CD14-positive monocyte (primary cell): ENCODE measurements around the gene GTPBP6. TPM values are rescaled to one million over a fixed set of nuclear protein-coding genes. Genes with fewer than 3 reads are reported as not detected.

Experiments used
- DNase-seq, 3 donors: peaks; one replicate each; pipeline ENCODE4 v3.0.0-alpha.2; 2011 to 2022
- H2AFZ ChIP-seq: 2 replicates; pipeline ENCODE4 v1.6.0; 2012; ENCODE audit warnings: mild to moderate bottlenecking, low read depth, low read length, inconsistent platforms; ENCODE audit not compliant: insufficient read depth, poor library complexity, severe bottlenecking
- H3K27ac ChIP-seq, 2 donors: 1 replicate in 1 of 2; 2 replicates in 1 of 2; pipeline ENCODE4 v1.5.1; 2012 to 2013; ENCODE audit warnings: low read length in 2 of 2, control low read depth in 1 of 2, inconsistent platforms in 1 of 2, low read depth in 1 of 2, mild to moderate bottlenecking in 1 of 2
- H3K27me3 ChIP-seq, 2 donors: one replicate each; pipeline versions ENCODE4 v1.6.0 to v1.6.1; 2011 to 2013; ENCODE audit warnings: low read length in 2 of 2; ENCODE audit not compliant: control insufficient read depth in 2 of 2, insufficient read depth in 2 of 2
- H3K36me3 ChIP-seq, 2 donors: replicated peaks in 1 of 2; 1 replicate in 1 of 2; 2 replicates in 1 of 2; pipeline versions ENCODE4 v1.5.1 to v1.6.1; 2012 to 2013; ENCODE audit warnings: low read length in 2 of 2, control low read depth in 1 of 2, inconsistent platforms in 1 of 2, mild to moderate bottlenecking in 1 of 2; ENCODE audit not compliant: insufficient read depth in 2 of 2, control insufficient read depth in 1 of 2
- H3K4me1 ChIP-seq, 2 donors: 1 replicate in 1 of 2; 2 replicates in 1 of 2; pipeline versions ENCODE4 v1.5.1 to v1.6.1; 2012 to 2013; ENCODE audit warnings: low read length in 2 of 2, control low read depth in 1 of 2, inconsistent platforms in 1 of 2, mild to moderate bottlenecking in 1 of 2, moderate library complexity in 1 of 2; ENCODE audit not compliant: insufficient read depth in 2 of 2, control insufficient read depth in 1 of 2
- H3K4me2 ChIP-seq: replicated peaks from 2 replicates; pipeline ENCODE3; 2012; ENCODE audit warnings: low read length, moderate library complexity, mild to moderate bottlenecking; ENCODE audit not compliant: poor library complexity, severe bottlenecking; ENCODE audit errors: extremely low read depth
- H3K4me3 ChIP-seq, 3 experiments: fragments of 200-600 bp in 1 of 3; sonication (generic) in 1 of 3; replicated peaks in 1 of 3; 1 replicate in 2 of 3; 2 replicates in 1 of 3; pipeline ENCODE4 v1.5.1; 2011 to 2013; ENCODE audit warnings: low read length in 3 of 3, mild to moderate bottlenecking in 3 of 3, control low read depth in 2 of 3, low read depth in 2 of 3, inconsistent platforms in 1 of 3, moderate library complexity in 1 of 3
- H3K79me2 ChIP-seq: 2 replicates; pipeline ENCODE4 v1.6.0; 2012; ENCODE audit warnings: mild to moderate bottlenecking, control low read depth, inconsistent platforms, low read length, moderate library complexity; ENCODE audit not compliant: insufficient read depth
- H3K9ac ChIP-seq: 2 replicates; pipeline ENCODE4 v1.6.0; 2017; ENCODE audit warnings: low read length, mild to moderate bottlenecking; ENCODE audit not compliant: insufficient read depth, poor library complexity, severe bottlenecking
- H3K9me3 ChIP-seq, 2 donors: replicated peaks in 1 of 2; 1 replicate in 1 of 2; 2 replicates in 1 of 2; pipeline versions ENCODE4 v1.5.1 to v1.6.1; 2012 to 2013; ENCODE audit warnings: low read length in 2 of 2, control low read depth in 1 of 2; ENCODE audit not compliant: control insufficient read depth in 1 of 2, insufficient read depth in 1 of 2
- H4K20me1 ChIP-seq: 2 replicates; pipeline ENCODE4 v1.6.0; 2012; ENCODE audit warnings: mild to moderate bottlenecking, low read length, control low read depth, moderate library complexity; ENCODE audit not compliant: insufficient read depth
- H3K27ac Mint-ChIP-seq, 7 donors: one replicate each; pipeline ENCODE4 v1.8.0; 2020; ENCODE audit warnings: mild to moderate bottlenecking in 7 of 7, mixed read lengths in 7 of 7, moderate library complexity in 6 of 7, inconsistent platforms in 2 of 7
- H3K27me3 Mint-ChIP-seq, 3 donors: one replicate each; pipeline ENCODE4 v1.8.0; 2021 to 2022; ENCODE audit warnings: low read depth in 3 of 3, mild to moderate bottlenecking in 3 of 3, mixed read lengths in 3 of 3, moderate library complexity in 3 of 3, inconsistent platforms in 1 of 3
- H3K36me3 Mint-ChIP-seq, 2 donors: one replicate each; pipeline ENCODE4 v1.8.0; 2020; ENCODE audit warnings: mixed read lengths in 2 of 2, inconsistent platforms in 1 of 2, mild to moderate bottlenecking in 1 of 2
- H3K4me1 Mint-ChIP-seq: one replicate; pipeline ENCODE4 v1.8.0; 2020; ENCODE audit warnings: mild to moderate bottlenecking, mixed read lengths
- H3K4me3 Mint-ChIP-seq, 2 donors: one replicate each; pipeline ENCODE4 v1.8.0; 2020; ENCODE audit warnings: mild to moderate bottlenecking in 2 of 2, mixed read lengths in 2 of 2, moderate library complexity in 1 of 2
- H3K9me3 Mint-ChIP-seq, 7 donors: one replicate each; pipeline ENCODE4 v1.8.0; 2020 to 2022; ENCODE audit warnings: mixed read lengths in 7 of 7, mild to moderate bottlenecking in 6 of 7, moderate library complexity in 6 of 7, inconsistent platforms in 2 of 7
- WGBS: methylation state at CpG from one replicate; pipeline ENCODE4 v1.1.5; 2013; ENCODE audit warnings: missing lambda C conversion rate; ENCODE audit not compliant: insufficient coverage; 5-methylcytosine and 5-hydroxymethylcytosine counted together
- intact Hi-C, 2 donors: fragments of 100-400 bp; cut with micrococcal nuclease; formaldehyde crosslinking; loops; one replicate each; pipeline versions ENCODE4 v1.15.0 to v1.15.1; 2023
- polyA minus RNA-seq: library from RNA; depleted of rRNA, polyadenylated mRNA; stranded (reverse); fragments of >200 nt; gene quantifications from 2 replicates; pipeline ENCODE4 v1.2.3, GENCODE V29; 2012
- polyA plus RNA-seq, 3 donors: library from polyadenylated mRNA; depleted of rRNA in 1 of 3; unstranded in 2 of 3; stranded (reverse) in 1 of 3; fragments of 300-500 nt in 2 of 3; fragments of >200 nt in 1 of 3; fragmentation: Illumina TruSeq in 2 of 3; gene quantifications; 1 replicate in 2 of 3; 2 replicates in 1 of 3; pipeline ENCODE4 v1.2.3, GENCODE V29; 2012 to 2021
- total RNA-seq, 12 experiments: library from RNA in 1 of 12; stranded (reverse) in 1 of 12; fragments of 120-200 nt in 1 of 12; gene quantifications; one replicate each; pipeline ENCODE4 v1.2.4 and lab custom pipeline; 2013 to 2026; ENCODE audit warnings: mixed read lengths in 6 of 12, inconsistent platforms in 1 of 12
- TF ChIP-seq, protein P1 (sequence below): fragments of 200-600 bp; IDR thresholded peaks from one replicate; pipeline ENCODE4 v1.8.0; 2022; ENCODE audit warnings: antibody characterized with exemption, mild to moderate bottlenecking

GTPBP6 gene, protein sequence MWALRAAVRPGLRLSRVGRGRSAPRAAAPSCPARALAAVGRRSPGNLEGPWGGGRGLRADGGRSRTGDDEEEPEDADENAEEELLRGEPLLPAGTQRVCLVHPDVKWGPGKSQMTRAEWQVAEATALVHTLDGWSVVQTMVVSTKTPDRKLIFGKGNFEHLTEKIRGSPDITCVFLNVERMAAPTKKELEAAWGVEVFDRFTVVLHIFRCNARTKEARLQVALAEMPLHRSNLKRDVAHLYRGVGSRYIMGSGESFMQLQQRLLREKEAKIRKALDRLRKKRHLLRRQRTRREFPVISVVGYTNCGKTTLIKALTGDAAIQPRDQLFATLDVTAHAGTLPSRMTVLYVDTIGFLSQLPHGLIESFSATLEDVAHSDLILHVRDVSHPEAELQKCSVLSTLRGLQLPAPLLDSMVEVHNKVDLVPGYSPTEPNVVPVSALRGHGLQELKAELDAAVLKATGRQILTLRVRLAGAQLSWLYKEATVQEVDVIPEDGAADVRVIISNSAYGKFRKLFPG
- total RNA-seq (2013) = 27.8 TPM
- polyA plus RNA-seq (10 to 100 TPM; 17.2 to 39.3 (median 27.0) TPM), polyA minus RNA-seq (28.0 and 40.9 TPM in 2 replicates), total RNA-seq (lab: John Stamatoyannopoulos, UW) (6.8 to 29.4 (median 25.1) reads per million in 11 experiments)

DNA sequence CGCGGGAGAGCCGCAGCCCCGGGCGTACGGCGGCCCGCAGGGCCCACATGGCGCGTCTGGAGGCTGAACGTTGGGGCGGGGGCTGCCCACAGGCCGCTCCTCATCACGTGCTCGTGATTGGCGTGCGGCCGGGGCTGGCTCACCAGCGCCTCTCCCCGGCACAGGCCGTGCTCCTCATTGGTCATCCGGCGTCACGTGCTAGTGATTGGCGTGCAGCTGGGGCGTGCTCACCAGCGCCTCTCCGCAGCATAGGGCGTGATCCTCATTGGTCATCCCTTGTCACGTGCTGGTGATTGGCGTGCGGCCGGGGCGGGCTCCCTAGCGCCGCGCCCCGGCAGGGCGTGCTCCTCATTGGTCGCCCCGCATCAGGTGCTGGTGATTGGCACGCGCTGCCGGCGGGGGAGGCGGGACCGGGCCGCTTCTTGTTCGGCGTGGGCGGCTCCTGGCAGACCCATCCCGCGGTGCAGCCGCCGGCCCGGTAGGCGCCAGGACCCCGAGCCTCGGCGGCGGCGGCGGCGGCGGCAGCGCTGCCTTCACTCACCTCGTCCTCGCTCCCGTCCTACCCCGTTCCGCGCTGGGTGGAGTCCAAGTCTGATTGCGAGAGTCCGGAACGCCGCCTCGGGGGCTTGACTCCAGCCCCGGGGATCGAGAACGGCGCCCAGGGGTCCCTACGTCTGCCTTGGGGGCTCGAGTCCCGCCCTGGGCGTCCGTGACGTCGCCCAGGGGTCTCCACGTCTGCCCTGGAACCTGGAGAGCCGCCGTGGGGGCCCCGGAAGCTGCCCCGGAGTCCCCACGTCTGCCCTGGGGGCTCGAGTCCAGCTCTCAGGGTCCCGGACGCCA is at the start of gene GTPBP6:
TSS of gene GTPBP6 (minus strand) at position 58 of the 840 bp plus-strand sequence. CDS start at position 49, 9 bp downstream.
- H3K4me2 ChIP-seq = peak within 1 kb of the TSS; percentile 94
- H3K27ac ChIP-seq = peak within 1 kb of the TSS; percentile 92 to 93
- peaks cover 0 to 24% of the 10 kb centered on the region in 2 donors for H3K27me3 ChIP-seq
- H2AFZ ChIP-seq = peak within 1 kb of the TSS; percentile 85
- intact Hi-C loops = loop anchor here (2.0 to 5.0 kb wide), 3 partner anchors 42 to 66 kb away; no protein-coding TSS in a partner anchor
- peaks cover 14% of the 10 kb centered on the region for H3K79me2 ChIP-seq
- peaks cover 11% of the 10 kb centered on the region for H4K20me1 ChIP-seq
- Mint-ChIP-seq H3K36me3 (peaks cover 4% of the 10 kb centered on the region in 2 donors), H3K4me3 (peak within 1 kb of the TSS; percentile 85 to 93), H3K9me3 (peaks cover 0 to 12% (median 4%) of the 10 kb centered on the region in 7 donors), H3K27ac (peak within 1 kb of the TSS; percentile 96 to 100 (median 98)), H3K4me1 (peaks cover 28% of the 10 kb centered on the region), H3K27me3 (peaks cover 10 to 30% (median 29%) of the 10 kb centered on the region in 3 donors)
- TF ChIP-seq, protein P1, sequence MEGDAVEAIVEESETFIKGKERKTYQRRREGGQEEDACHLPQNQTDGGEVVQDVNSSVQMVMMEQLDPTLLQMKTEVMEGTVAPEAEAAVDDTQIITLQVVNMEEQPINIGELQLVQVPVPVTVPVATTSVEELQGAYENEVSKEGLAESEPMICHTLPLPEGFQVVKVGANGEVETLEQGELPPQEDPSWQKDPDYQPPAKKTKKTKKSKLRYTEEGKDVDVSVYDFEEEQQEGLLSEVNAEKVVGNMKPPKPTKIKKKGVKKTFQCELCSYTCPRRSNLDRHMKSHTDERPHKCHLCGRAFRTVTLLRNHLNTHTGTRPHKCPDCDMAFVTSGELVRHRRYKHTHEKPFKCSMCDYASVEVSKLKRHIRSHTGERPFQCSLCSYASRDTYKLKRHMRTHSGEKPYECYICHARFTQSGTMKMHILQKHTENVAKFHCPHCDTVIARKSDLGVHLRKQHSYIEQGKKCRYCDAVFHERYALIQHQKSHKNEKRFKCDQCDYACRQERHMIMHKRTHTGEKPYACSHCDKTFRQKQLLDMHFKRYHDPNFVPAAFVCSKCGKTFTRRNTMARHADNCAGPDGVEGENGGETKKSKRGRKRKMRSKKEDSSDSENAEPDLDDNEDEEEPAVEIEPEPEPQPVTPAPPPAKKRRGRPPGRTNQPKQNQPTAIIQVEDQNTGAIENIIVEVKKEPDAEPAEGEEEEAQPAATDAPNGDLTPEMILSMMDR = no peak
- H3K9ac ChIP-seq = peak within 1 kb of the TSS; percentile 91
- H3K36me3 ChIP-seq = peaks cover 18 to 26% of the 10 kb centered on the region in 2 donors
- DNase-seq = peak; percentile 99 to 100 (median 100)
- H3K4me1 ChIP-seq = peaks cover 19 to 23% of the 10 kb centered on the region in 2 donors
- WGBS = under 1% methylated on average over 97 of the region's 97 CpGs
- no peaks in the 10 kb centered on the region for H3K9me3 ChIP-seq
- peak within 1 kb of the TSS; percentile 81 to 98 (median 85) for H3K4me3 ChIP-seq

DNA sequence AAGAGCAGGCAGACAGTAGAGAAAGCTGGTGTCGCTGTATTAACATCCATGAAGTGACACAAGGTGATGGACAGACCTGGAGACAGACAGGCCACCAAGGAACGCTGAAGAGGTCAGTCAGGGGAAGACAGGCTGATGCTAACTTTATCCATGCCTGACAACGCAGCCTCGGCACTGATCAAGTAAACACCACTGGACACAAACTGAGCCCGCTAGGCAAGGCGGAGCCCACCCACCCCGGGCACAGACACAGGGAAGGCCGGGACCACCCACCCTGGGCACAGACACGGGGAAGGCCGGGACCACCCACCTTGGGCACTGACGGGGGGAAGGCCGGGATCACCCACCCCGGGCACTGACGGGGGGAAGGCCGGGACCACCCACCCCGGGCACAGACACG is 49.3 kb upstream of the GTPBP6 start:
- no peak overlapping the region for H3K4me3 ChIP-seq
- peaks cover 12 to 18% (median 14%) of the 10 kb centered on the region in 3 donors for H3K27me3 Mint-ChIP-seq
- no peak overlapping the region for H2AFZ ChIP-seq
- H3K4me1 Mint-ChIP-seq = no peaks in the 10 kb centered on the region
- H3K27ac Mint-ChIP-seq = no peak overlapping the region
- no peak overlapping the region for H3K4me2 ChIP-seq
- H3K36me3 Mint-ChIP-seq = peaks cover 12 to 18% of the 10 kb centered on the region in 2 donors
- H3K4me1 ChIP-seq = no peaks in the 10 kb centered on the region
- DNase-seq = no peak
- intact Hi-C loops = no loop called here
- H3K36me3 ChIP-seq = no peaks in the 10 kb centered on the region
- peaks cover 12 to 27% (median 19%) of the 10 kb centered on the region in 7 donors for H3K9me3 Mint-ChIP-seq
- H3K27ac ChIP-seq = no peak overlapping the region
- WGBS = 98% methylated on average over 11 of the region's 17 CpGs
- no peak overlapping the region for H3K4me3 Mint-ChIP-seq
- peaks cover 14% of the 10 kb centered on the region in 2 donors for H3K9me3 ChIP-seq
- H4K20me1 ChIP-seq = no peaks in the 10 kb centered on the region
- H3K79me2 ChIP-seq = no peaks in the 10 kb centered on the region
- H3K9ac ChIP-seq = no peak overlapping the region
- TF ChIP-seq, protein P1 = no peak
- peaks cover 2 to 11% of the 10 kb centered on the region in 2 donors for H3K27me3 ChIP-seq
